Measurements from ENCODE around the gene COL18A1. TPM values are rescaled to one million over a fixed set of nuclear protein-coding genes. Genes with fewer than 3 reads are reported as not detected.

COL18A1 gene
- total RNA-seq, 1 experiment from 2014 or later = 170 TPM

DNA sequence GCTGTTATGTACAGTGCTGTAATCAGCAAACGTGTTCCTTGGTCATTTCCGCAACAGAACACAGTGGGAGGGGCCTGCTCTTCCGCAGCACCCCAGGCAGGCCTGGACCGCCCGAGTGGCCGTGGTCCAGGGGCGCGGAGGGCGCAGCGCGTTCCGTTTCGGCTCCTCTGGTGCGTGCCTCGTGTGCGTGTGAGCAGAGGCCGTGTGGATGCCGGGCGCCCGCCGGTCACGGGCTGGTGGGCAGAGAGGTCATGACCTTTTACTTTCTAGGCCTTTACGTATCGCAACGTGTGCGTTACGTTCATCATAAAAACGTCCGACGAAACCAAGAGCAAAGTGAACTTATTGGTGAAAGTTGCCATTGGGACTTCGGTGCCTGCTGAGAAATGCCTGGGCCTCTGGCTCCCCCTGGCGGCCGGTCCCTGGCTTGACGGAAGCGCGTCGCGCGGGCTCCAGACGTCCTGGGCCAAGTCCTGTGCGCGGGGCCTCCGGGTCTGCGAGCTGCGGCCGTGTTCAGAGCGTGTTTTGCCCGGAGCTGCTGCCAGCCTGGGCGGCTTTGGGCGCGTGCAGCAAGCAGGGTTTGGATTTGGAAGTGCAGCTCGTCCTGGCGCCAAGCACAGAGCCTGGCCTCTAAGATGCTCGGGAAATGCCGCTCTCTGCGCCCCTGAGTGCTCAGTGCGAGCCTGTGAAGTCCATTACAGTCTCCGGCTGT is 34.4 kb downstream of the COL18A1 start:
- Mint-ChIP-seq H3K27ac (ENCODE audit: unreplicated experiment) (peak overlapping the region; percentile 29), H3K4me3 (ENCODE audit: unreplicated experiment) (no peak overlapping the region), H3K27me3 (ENCODE audit: insufficient read depth, unreplicated experiment) (no peaks in the 10 kb centered on the region), H3K4me1 (ENCODE audit: low read depth, unreplicated experiment) (peaks cover 13% of the 10 kb centered on the region), H3K36me3 (ENCODE audit: insufficient read depth, unreplicated experiment) (peaks cover 41% of the 10 kb centered on the region), H3K9me3 (ENCODE audit: unreplicated experiment) (no peaks in the 10 kb centered on the region)
- Histone ChIP-seq H3K4me3 (ENCODE audit: low read depth, low read length) (no peak overlapping the region), H3K27me3 (replicated peaks; ENCODE audit: control insufficient read depth, insufficient read depth, low read length) (no peaks in the 10 kb centered on the region), H3K9me3 (no peaks in the 10 kb centered on the region; the same call in 1 of the 2 replicates), H3K36me3 (ENCODE audit: control insufficient read depth, insufficient read depth, low read length) (no peaks in the 10 kb centered on the region; the same call in 1 of the 2 replicates), H3K4me1 (peaks cover 6% of the 10 kb centered on the region)
- TF ChIP-seq, protein P1, sequence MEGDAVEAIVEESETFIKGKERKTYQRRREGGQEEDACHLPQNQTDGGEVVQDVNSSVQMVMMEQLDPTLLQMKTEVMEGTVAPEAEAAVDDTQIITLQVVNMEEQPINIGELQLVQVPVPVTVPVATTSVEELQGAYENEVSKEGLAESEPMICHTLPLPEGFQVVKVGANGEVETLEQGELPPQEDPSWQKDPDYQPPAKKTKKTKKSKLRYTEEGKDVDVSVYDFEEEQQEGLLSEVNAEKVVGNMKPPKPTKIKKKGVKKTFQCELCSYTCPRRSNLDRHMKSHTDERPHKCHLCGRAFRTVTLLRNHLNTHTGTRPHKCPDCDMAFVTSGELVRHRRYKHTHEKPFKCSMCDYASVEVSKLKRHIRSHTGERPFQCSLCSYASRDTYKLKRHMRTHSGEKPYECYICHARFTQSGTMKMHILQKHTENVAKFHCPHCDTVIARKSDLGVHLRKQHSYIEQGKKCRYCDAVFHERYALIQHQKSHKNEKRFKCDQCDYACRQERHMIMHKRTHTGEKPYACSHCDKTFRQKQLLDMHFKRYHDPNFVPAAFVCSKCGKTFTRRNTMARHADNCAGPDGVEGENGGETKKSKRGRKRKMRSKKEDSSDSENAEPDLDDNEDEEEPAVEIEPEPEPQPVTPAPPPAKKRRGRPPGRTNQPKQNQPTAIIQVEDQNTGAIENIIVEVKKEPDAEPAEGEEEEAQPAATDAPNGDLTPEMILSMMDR (IDR thresholded peaks at IDR 0.05; ENCODE audit: insufficient read depth in 1 of 2, low read depth in 1 of 2, low read length in 1 of 2, severe bottlenecking in 1 of 2, unreplicated experiment in 1 of 2) = peak; percentile 86 to 91
- ChIA-PET CTCF (interaction anchor here (0.6 to 1.2 kb wide), 2 partner anchors 130 to 147 kb away, joined by 3 to 4 read pairs; no protein-coding TSS in a partner anchor), POLR2A (no interaction called here)
- intact Hi-C loops (cut with micrococcal nuclease; ENCODE audit: unreplicated experiment) = loop anchor here (1.0 to 10.0 kb wide), 5 partner anchors 35 to 147 kb away; partner anchors contain the start of gene COL18A1
- no TSS peak for BruUV-seq (replicated peaks)
- DNase-seq = peak; percentile 67 to 82

DNA sequence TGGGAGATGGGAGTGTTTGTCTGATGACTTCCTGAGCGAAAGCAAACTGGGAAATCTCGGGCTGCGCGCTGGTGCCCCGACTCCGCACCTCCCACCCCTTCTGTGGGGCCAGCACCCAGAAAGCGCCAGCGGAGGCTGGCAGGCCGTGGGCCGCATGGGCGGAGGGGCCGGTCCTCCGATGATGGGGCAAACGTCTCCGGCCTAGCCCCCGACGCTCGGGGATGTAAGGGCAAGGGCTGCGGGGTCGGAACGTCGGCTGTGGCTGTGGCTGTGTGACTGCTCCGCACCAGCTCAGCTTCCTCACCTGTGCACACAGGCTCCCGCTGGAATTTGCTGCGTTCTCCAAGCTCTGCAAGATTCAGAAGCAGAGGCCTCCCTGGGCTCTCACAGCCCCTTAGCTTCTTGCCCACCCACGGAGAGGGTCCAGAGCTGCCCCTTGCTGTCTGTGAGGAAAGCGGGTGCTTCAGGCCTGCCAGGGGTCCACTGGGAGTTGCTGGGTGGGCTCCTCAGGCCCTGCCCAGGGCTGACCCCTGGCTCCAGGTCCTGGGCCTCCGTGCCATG is 35.0 kb downstream of the COL18A1 start:
- ChIA-PET POLR2A (no interaction called here), CTCF (interaction anchor here (0.6 to 1.2 kb wide), 4 partner anchors 83 to 148 kb away, joined by 3 to 6 read pairs (median 4); no protein-coding TSS in a partner anchor)
- Mint-ChIP-seq H3K9me3 (ENCODE audit: unreplicated experiment) (no peaks in the 10 kb centered on the region), H3K4me3 (ENCODE audit: unreplicated experiment) (no peak overlapping the region), H3K27ac (ENCODE audit: unreplicated experiment) (no peak overlapping the region), H3K27me3 (ENCODE audit: insufficient read depth, unreplicated experiment) (no peaks in the 10 kb centered on the region), H3K36me3 (ENCODE audit: insufficient read depth, unreplicated experiment) (peaks cover 48% of the 10 kb centered on the region), H3K4me1 (ENCODE audit: low read depth, unreplicated experiment) (peaks cover 13% of the 10 kb centered on the region)
- Histone ChIP-seq H3K4me3 (ENCODE audit: low read depth, low read length) (no peak overlapping the region), H3K4me1 (peaks cover 6% of the 10 kb centered on the region), H3K9me3 (no peaks in the 10 kb centered on the region; the same call in 1 of the 2 replicates), H3K27me3 (replicated peaks; ENCODE audit: control insufficient read depth, insufficient read depth, low read length) (no peaks in the 10 kb centered on the region), H3K36me3 (ENCODE audit: control insufficient read depth, insufficient read depth, low read length) (no peaks in the 10 kb centered on the region; the same call in 1 of the 2 replicates)
- intact Hi-C loops (cut with micrococcal nuclease; ENCODE audit: unreplicated experiment) = loop anchor here (1.0 to 10.0 kb wide), 5 partner anchors 35 to 148 kb away; partner anchors contain the start of gene COL18A1
- TF ChIP-seq, protein P1 (IDR thresholded peaks at IDR 0.05; ENCODE audit: insufficient read depth in 1 of 2, low read depth in 1 of 2, low read length in 1 of 2, severe bottlenecking in 1 of 2, unreplicated experiment in 1 of 2) = no peak
- no peak for DNase-seq
- BruUV-seq (replicated peaks) = no TSS peak

DNA sequence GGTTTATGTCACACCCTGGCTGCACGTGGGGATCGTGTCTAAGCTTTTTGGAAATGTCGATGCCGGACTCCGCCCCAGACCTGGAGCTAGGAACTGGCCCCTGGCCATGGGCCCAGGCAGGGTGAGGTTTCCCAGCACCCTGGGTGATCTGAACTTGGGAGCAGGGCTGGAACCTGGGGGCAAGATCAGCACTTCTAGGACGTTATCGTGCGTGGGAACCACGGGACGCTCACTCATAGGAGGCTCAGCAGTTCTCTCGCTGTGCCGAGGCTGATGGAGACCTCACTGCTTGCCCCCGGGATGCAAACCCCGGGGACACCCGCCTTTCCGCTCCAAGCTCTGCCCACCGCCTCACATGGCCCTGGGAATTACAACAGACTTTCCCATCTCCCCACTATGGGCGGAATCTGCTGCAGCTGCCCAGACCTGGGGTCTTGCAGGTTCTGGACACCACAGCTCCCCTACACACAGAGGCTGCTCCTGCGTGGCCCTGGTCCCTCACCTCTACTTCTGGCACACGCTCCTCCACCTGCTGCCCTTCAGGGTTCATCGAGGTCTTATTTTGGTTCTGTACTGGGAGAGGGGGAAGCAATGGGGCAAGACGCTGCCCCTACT is 35.9 kb downstream of the COL18A1 start:
- Mint-ChIP-seq H3K36me3 (ENCODE audit: insufficient read depth, unreplicated experiment) (peaks cover 50% of the 10 kb centered on the region), H3K27me3 (ENCODE audit: insufficient read depth, unreplicated experiment) (no peaks in the 10 kb centered on the region), H3K9me3 (ENCODE audit: unreplicated experiment) (peaks cover 7% of the 10 kb centered on the region), H3K4me1 (ENCODE audit: low read depth, unreplicated experiment) (peaks cover 11% of the 10 kb centered on the region), H3K4me3 (ENCODE audit: unreplicated experiment) (no peak overlapping the region), H3K27ac (ENCODE audit: unreplicated experiment) (no peak overlapping the region)
- TF ChIP-seq, protein P1 (IDR thresholded peaks at IDR 0.05; ENCODE audit: insufficient read depth in 1 of 2, low read depth in 1 of 2, low read length in 1 of 2, severe bottlenecking in 1 of 2, unreplicated experiment in 1 of 2) = no peak
- intact Hi-C loops (cut with micrococcal nuclease; ENCODE audit: unreplicated experiment) = no loop called here
- ChIA-PET POLR2A (no interaction called here), CTCF (interaction anchor here (0.7 kb wide), 2 partner anchors 84 to 149 kb away, joined by 4 to 6 read pairs; no protein-coding TSS in a partner anchor)
- Histone ChIP-seq H3K4me3 (ENCODE audit: low read depth, low read length) (no peak overlapping the region), H3K27me3 (replicated peaks; ENCODE audit: control insufficient read depth, insufficient read depth, low read length) (no peaks in the 10 kb centered on the region), H3K36me3 (ENCODE audit: control insufficient read depth, insufficient read depth, low read length) (no peaks in the 10 kb centered on the region; the same call in 1 of the 2 replicates), H3K4me1 (peaks cover 6% of the 10 kb centered on the region), H3K9me3 (no peaks in the 10 kb centered on the region; the same call in 1 of the 2 replicates)
- no TSS peak for BruUV-seq (replicated peaks)
- no peak for DNase-seq

Data from Caco-2 (cell line).